ENCODE data around the gene HEBP1.

Gene HEBP1

DNA sequence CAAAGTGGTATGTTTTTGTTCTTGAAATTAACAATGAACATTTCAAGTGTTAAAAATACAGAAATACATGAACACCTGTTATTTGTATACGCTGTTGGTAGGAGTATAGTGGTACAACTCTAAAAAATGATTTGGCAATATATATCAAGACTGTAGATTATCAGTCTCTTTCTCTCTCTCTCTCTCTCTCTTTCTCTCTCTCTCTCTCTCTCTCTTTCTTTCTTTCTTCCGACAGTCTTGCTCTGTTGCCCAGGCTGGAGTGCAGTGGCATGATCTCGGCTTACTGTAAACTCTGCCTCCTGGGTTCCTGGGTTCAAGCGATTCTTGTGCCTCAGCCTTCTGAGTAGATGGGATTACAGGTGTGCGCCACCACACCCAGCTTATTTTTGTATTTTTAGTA, 12.6 kb downstream of the HEBP1 start:
- no peak for DNase-seq

DNA sequence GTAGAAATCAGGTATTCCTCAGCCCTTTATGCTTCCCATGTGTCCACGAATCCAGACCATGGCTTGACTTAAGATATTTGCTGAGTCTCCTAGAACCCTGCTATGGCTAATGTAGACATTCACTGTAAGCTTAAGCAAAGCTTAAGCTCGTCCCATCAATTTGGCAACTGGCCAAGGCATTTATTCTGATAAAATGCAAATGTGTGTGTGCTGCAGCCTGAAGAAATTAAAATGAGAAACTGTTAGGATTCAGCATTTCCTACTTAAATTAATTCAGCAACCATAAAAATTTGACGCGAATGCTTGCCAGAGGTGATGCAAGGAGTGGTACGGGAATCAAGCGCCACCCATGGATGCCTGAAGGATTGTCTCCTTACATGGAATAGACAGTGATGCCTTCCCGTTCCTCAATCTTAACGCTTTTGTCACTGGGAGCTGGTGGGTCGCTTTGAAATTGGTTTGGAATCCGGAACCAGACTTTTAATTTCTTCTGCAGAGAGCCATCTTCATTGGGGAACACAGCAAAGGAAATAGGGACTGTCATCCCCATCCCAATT, 13.2 kb downstream of the HEBP1 start:
- DNase-seq, result no peak

DNA sequence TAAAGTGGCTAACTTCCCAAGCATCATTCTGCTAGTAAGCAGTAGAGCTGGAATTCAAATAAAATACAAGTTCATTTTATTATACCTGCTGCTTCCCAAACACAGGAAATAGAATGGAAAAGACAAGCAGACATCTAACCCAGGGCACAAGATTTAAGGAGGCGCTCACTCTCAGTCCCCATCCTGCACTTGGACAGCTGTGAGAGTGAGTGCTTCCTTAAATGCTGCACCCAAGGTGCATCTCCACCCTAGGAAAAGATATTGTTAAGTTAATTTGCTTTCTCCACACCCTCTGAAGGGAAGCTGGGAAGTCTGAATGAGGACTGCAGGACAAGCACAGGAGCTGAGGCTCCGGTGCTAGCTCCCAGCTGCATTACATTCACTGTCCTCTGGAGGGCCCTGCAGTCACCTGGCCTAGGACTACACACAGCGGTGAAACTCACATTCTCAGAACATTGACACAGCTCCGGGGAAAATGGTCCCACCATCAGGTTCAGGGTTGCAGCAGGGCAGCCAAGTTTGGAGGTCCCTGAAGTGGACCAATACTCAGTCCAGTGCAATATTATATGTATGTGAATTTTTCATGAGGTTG, 14.2 kb downstream of the HEBP1 start:
- peak; percentile 44 for DNase-seq

- no peak for DNase-seq
Measured at GRCh38 chr12:12984149-12984548, 15.9 kb downstream of the HEBP1 start.

DNA sequence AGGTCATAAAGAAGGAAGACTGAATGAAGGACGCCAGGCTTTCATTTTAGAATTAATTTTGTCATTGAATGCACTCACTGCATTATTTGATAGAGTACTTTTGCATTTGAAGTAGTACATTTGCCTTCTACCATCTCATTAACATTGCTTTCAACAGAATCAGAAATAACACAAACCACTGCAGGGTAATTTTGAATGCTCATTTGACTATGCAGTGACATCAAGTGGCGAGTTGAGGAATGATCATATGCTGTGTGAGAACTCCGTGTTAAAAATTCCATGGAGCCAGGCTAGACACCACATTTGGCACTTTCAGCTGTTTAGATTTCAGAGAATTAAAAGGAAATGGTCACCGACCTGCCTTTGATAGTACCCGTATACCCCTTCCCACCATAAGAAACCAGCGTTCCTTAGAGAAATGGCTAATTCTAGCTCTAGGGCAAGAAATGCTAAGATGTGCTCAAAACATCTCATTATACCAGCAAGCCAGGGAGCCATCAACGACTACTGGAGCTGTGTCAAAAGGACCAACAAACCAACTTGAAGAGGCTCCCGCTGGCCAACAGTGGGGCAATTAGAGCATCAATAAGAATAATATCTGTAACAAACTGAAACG, 16.5 kb downstream of the HEBP1 start:
- no peak for DNase-seq

DNA sequence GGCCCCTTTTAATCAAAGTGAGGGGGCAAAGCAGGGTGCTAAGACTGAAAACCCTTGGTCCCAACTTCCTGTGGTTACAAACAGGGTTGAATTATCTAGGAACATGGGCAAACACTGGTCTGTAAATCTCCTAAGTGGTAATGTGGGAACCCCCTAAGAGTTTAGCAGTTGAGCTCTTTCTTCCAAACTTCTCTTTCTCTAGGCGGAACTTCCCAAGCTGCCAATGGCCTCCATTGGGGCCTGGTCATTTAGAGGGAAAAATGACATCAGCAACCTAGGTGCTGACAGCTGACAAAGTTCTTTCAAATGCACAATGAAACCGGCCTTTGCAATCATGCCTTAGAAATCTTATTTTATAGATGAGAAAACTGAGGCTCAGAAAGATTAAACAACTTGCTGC, 17.7 kb downstream of the HEBP1 start:
- DNase-seq, result no peak

- no peak for DNase-seq
Measured at GRCh38 chr12:12979731-12980259, 20.3 kb downstream of the HEBP1 start.

DNA sequence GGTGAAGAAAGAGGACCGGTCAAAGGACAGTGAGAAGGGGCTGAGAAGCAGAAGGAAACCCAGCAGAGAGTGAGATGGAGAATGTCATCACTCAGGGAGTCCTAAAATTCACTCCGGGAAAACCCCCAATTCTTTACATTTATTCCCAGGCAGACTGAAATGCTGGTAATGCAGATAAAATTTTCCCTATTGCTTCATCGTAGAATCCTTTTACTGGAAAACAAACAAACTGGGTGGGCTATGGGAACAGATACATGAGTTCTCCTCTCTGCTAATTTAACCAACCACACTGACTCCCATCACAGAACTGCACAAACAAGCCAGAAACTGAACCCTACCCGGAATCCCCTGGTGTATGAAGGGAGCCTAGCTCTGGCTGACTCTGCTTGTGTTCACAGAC, 20.9 kb downstream of the HEBP1 start:
- DNase-seq, result no peak

DNA sequence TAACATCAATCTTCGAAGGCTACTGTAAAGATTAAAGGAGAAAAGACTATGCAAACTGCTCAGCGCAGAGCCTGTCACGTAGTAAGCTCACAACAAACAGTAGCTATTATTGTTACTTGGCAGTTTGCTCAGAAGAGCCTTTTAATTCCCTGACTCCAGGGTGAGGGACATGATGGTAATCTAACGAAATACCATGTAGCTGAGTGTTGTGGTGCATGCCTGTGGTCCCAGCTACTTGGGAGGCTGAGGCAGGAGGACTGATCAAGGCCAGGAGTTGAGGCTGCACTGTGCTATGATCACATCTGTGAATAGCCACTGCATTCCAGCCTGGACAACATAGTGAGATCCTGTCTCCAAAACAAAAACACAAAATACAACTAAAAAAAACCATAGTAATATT, 22.8 kb downstream of the HEBP1 start:
- DNase-seq, result no peak

GRCh38 chr12:12976366-12976765, 23.7 kb downstream of the HEBP1 start:
- no peak for DNase-seq

- DNase-seq, result peak; percentile 11
Measured at GRCh38 chr12:12975322-12976077, 24.6 kb downstream of the HEBP1 start.

DNA sequence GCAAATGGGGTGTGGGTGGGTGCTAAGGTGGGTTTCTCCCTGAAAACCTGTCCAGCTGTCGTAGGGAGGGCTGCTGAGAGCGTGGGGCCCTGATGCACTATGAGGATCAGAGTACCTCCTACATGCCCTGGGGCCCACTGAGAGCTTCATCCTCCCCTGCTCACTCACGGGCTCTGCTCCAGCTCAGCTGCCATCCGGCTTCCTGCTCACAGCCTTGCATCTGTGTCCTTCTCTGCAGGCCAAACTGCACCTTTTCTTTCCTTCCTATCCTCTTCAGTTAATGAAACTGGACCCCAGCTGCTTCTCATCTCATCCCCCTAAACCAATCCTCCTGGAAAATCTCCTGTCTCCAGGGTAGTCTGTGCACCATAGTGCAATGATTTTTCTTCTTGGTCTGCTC, 25.9 kb downstream of the HEBP1 start:
- no peak for DNase-seq

- no peak for DNase-seq
Measured at GRCh38 chr12:12973019-12973418, 27.0 kb downstream of the HEBP1 start.

GRCh38 chr12:12965836-12966235, 34.2 kb downstream of the HEBP1 start:
- no peak for DNase-seq

DNA sequence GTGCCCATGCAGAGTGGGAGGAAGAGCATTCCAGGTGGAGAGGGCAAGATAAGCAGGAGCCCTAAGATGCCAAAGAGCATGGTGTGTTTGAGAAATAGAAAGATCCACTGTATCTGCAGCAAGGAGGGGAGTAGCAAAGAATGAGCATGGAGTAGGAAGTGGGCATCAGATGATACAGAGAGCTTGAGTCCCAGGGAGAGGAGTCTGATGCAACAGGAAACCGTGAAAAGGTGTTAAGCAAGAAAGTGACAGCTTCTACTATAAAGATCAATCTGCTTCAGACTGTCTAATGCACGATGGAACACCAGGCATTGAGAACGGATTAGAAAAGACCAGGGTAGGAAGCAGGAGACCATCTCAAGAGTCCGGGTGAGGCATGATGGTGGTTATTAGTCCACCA, 35.8 kb downstream of the HEBP1 start:
- DNase-seq, result no peak

DNA sequence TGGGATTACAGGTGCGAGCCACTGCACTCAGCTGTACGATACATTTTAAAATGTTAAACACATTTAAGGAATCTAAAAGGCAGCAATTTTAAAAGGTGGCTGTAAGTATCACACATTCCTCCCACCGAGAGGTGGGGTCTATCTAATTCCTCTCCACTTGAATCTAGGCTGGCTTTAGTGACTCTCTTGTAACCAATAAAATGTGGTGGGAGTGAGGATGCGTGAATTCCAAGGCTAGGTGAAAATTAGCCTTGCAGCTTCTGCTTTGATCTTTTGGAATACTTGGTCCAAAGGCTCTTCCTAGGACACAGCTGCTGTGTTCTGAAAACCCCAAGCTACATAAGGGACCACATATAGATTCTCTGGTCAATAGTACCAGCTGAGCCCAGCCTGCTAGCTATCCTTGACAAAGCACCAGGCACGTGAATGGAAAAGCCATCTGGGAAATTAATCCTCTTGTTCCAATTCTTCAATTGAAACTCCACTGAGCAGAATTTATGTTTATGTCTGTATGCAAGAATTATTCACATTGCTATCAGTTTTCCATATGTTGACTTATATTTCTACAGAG, 39.3 kb downstream of the HEBP1 start:
- DNase-seq, result no peak

GRCh38 chr12:12958886-12959285, 41.2 kb downstream of the HEBP1 start:
- DNase-seq, result no peak

GRCh38 chr12:12954878-12955625, 45.0 kb downstream of the HEBP1 start:
- DNase-seq, result no peak

- DNase-seq, result no peak
Measured at GRCh38 chr12:12954356-12954755, 45.7 kb downstream of the HEBP1 start.

- DNase-seq, result no peak
Measured at GRCh38 chr12:12952036-12952435, 48.0 kb downstream of the HEBP1 start, which contains the start of gene GPRC5D. Gene GPRC5D, minus strand, starts transcription at chr12:12952170. Its CDS starts 1,786 bp downstream, at chr12:12950384.

DNA sequence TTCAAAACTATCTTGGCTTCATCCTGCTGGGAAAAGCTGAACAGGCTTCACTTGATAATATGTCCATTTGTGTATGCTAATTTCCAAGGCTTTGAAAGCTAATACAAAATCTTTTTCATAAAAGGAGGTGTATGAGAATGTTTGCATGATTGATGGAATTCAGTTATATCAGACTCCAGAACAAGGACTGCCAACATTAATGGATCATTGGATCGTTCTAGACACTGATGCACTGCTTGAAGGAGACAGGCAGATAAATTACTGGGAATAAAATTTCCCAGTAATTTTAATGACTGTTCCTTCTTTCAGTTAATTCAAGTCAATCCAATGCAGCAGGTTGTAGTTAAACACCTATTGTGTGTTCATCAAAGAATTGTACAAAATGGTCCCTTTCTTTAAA, 48.6 kb downstream of the HEBP1 start:
- no peak for DNase-seq

DNA sequence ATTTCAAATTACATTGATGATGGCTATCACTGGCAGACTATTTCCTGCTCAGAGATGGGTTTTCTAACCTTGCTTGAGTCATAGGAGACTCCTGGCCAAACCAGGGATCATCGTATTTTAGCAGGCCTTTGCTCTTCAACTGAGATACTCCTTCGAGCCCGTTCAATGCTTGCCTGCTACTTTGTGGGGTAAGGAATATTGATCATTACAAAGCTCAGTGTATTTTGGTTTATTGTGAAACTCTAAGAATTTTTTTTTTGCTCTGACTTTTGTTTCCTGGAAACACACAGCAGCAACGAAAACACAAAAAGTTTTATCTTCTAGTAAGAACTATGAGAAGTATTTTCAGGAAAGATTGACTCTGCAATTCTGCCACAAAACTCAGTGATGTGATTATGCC, 52.2 kb downstream of the HEBP1 start:
- DNase-seq, result no peak
